A549 (cell line): Measurements from ENCODE around the gene FUT8. TPM values are rescaled to one million over a fixed set of nuclear protein-coding genes. Genes with fewer than 3 reads are reported as not detected.
A peak's percentile ranks its signal among the peaks of the same experiment; 100 is the strongest.

Experiments
- ATAC-seq, 2 experiments: fragments of 200-7000 bp in 1 of 2; fragments of >200 bp in 1 of 2; cut with Nextera tagmentation in 1 of 2; cut with Tn5 transposase in 1 of 2; 3 replicates each; pipeline versions ENCODE4 v1.8.0 to v1.9.1; 2018 to 2020; ENCODE audit warnings: mild to moderate bottlenecking in 1 of 2, moderate library complexity in 1 of 2
- CTCF ChIA-PET: fragments of 300-600 bp; sonication (Branson Sonifier 250); formaldehyde crosslinking; extraction: SDS; loops from one replicate; lab custom pipeline; 2021; ENCODE audit warnings: antibody characterized with exemption, inconsistent platforms; lab: Yijun Ruan, JAX
- POLR2A ChIA-PET: fragments of 350-600 bp; formaldehyde crosslinking; extraction: SDS; loops from one replicate; lab custom pipeline; 2021; ENCODE audit warnings: antibody characterized with exemption, inconsistent platforms; lab: Yijun Ruan, JAX
- DNase-seq, 2 experiments: peaks; one replicate each; pipeline versions ENCODE4 v3.0.0 to v3.0.0-alpha.2; 2011 to 2016; ENCODE audit warnings: low read depth in 1 of 2, low spot score in 1 of 2
- FAIRE-seq: peaks from 2 replicates; lab custom pipeline; 2011; peaks lifted over from hg19 to GRCh38; lab: Jason Lieb, UNC
- H3K27ac ChIP-seq, 2 experiments: fragments of >200 bp; sonication (Bioruptor Twin); formaldehyde crosslinking; 3 replicates each; pipeline ENCODE4 v1.5.1; 2016 to 2017
- H3K4me1 ChIP-seq: fragments of >200 bp; sonication (Bioruptor Twin); formaldehyde crosslinking; 3 replicates; pipeline ENCODE4 v1.6.1; 2016
- H3K4me2 ChIP-seq: fragments of >200 bp; sonication (Bioruptor Twin); formaldehyde crosslinking; 3 replicates; pipeline ENCODE4 v1.6.1; 2016
- H3K4me3 ChIP-seq: fragments of >200 bp; sonication (Bioruptor Twin); formaldehyde crosslinking; 3 replicates; pipeline ENCODE4 v1.5.1; 2016
- H3K9me3 ChIP-seq: fragments of >200 bp; sonication (Bioruptor Twin); formaldehyde crosslinking; 3 replicates; pipeline ENCODE4 v1.6.1; 2016
- CHD2 ChIP-seq: fragments of 150-350 bp; IDR thresholded peaks from 2 replicates; pipeline ENCODE4 v1.6.1; 2014; ENCODE audit warnings: low read length; ENCODE audit not compliant: partially characterized antibody
- E2F6 ChIP-seq: IDR thresholded peaks from 2 replicates; pipeline ENCODE4 v1.6.1; 2012; ENCODE audit warnings: low read depth, borderline replicate concordance
- EHF ChIP-seq: fragments of 250-450 bp; sonication (Bioruptor Pico); IDR thresholded peaks from 2 replicates; pipeline ENCODE4 v1.5.0; 2020; ENCODE audit warnings: mild to moderate bottlenecking
- ELK1 ChIP-seq: fragments of 150-350 bp; IDR thresholded peaks from 2 replicates; pipeline ENCODE4 v1.6.1; 2014; ENCODE audit warnings: low read depth, mild to moderate bottlenecking, low read length
- FOSB ChIP-seq: fragments of 250-450 bp; sonication (Bioruptor Pico); IDR thresholded peaks from 2 replicates; pipeline ENCODE4 v1.5.0; 2020; ENCODE audit warnings: mild to moderate bottlenecking, moderate library complexity
- FOSL2 ChIP-seq, 2 experiments: fragments of 450-650 bp in 1 of 2; fragments of >200 bp in 1 of 2; sonication (Bioruptor Twin) in 1 of 2; formaldehyde crosslinking; IDR thresholded peaks; 2 replicates each; pipeline versions ENCODE4 v1.5.0 to v1.6.1; 2016 to 2020; ENCODE audit warnings: mild to moderate bottlenecking in 1 of 2, moderate library complexity in 1 of 2
- FOXS1 ChIP-seq: fragments of 250-450 bp; sonication (Bioruptor Pico); IDR thresholded peaks from 2 replicates; pipeline ENCODE4 v1.5.0; 2020; ENCODE audit warnings: mild to moderate bottlenecking, moderate library complexity
- HEYL ChIP-seq: fragments of 250-450 bp; sonication (Bioruptor Pico); IDR thresholded peaks from 2 replicates; pipeline ENCODE4 v1.8.0; 2021; ENCODE audit warnings: mild to moderate bottlenecking, moderate library complexity
- HMGXB4 ChIP-seq: fragments of 250-450 bp; sonication (Bioruptor Pico); IDR thresholded peaks from 2 replicates; pipeline ENCODE4 v1.5.0; 2021; ENCODE audit warnings: mild to moderate bottlenecking, moderate library complexity, borderline replicate concordance
- HOXB13 ChIP-seq: fragments of 250-450 bp; sonication (Bioruptor Pico); IDR thresholded peaks from 2 replicates; pipeline ENCODE4 v1.5.0; 2020; ENCODE audit warnings: low read depth, mild to moderate bottlenecking, moderate library complexity
- JUN ChIP-seq, 2 experiments: fragments of >200 bp; sonication (Bioruptor Twin); formaldehyde crosslinking; IDR thresholded peaks; 2 replicates in 1 of 2; 3 replicates in 1 of 2; pipeline ENCODE4 v1.6.1; 2016 to 2017
- KDM1A ChIP-seq: fragments of 200-600 bp; sonication (generic); IDR thresholded peaks from 2 replicates; pipeline ENCODE4 v1.6.1; 2016; ENCODE audit warnings: low read depth, mild to moderate bottlenecking
- KDM5A ChIP-seq: fragments of 200-600 bp; sonication (generic); IDR thresholded peaks from 2 replicates; pipeline ENCODE4 v1.6.1; 2016; ENCODE audit warnings: antibody characterized with exemption, mild to moderate bottlenecking
- MAFK ChIP-seq: fragments of 450-650 bp; IDR thresholded peaks from 2 replicates; pipeline ENCODE4 v1.6.1; 2014; ENCODE audit not compliant: partially characterized antibody
- MAZ ChIP-seq: fragments of 150-350 bp; IDR thresholded peaks from 2 replicates; pipeline ENCODE4 v1.6.1; 2014; ENCODE audit warnings: antibody characterized with exemption, low read depth, low read length, borderline replicate concordance
- NFE2L2 ChIP-seq: fragments of 150-350 bp; conservative IDR thresholded peaks from 2 replicates; pipeline ENCODE4 v1.6.1; 2014; ENCODE audit warnings: low read length
- PBX3 ChIP-seq: IDR thresholded peaks from 2 replicates; pipeline ENCODE4 v1.6.1; 2012
- POLR2AphosphoS2 ChIP-seq: conservative IDR thresholded peaks from 2 replicates; pipeline ENCODE4 v1.6.1; 2012; ENCODE audit warnings: low read length, improper control_type of control experiment, inconsistent platforms
- RARB ChIP-seq: fragments of 250-450 bp; sonication (Bioruptor Pico); IDR thresholded peaks from 2 replicates; pipeline ENCODE4 v1.8.0; 2021; ENCODE audit warnings: mild to moderate bottlenecking, moderate library complexity
- RCOR1 ChIP-seq: fragments of 150-350 bp; IDR thresholded peaks from 2 replicates; pipeline ENCODE4 v1.6.1; 2014; ENCODE audit warnings: antibody characterized with exemption, low read length, low read depth
- SMC3 ChIP-seq: fragments of >200 bp; sonication (Bioruptor Twin); formaldehyde crosslinking; IDR thresholded peaks from 3 replicates; pipeline ENCODE4 v1.6.1; 2018; ENCODE audit warnings: inconsistent platforms
- TP53 ChIP-seq: fragments of 250-450 bp; sonication (Bioruptor Pico); IDR thresholded peaks from 2 replicates; pipeline ENCODE4 v1.5.0; 2021; ENCODE audit warnings: mild to moderate bottlenecking, moderate library complexity
- USF2 ChIP-seq: fragments of 450-650 bp; IDR thresholded peaks from 2 replicates; pipeline ENCODE4 v1.6.1; 2014; ENCODE audit warnings: antibody characterized with exemption
- ZC3H11A ChIP-seq: fragments of 450-650 bp; IDR thresholded peaks from 2 replicates; pipeline ENCODE4 v1.6.1; 2014; ENCODE audit warnings: antibody characterized with exemption, mild to moderate bottlenecking
- ZFP36 ChIP-seq: fragments of 450-650 bp; IDR thresholded peaks from 2 replicates; pipeline ENCODE4 v1.6.1; 2014; ENCODE audit warnings: borderline replicate concordance; ENCODE audit not compliant: partially characterized antibody
- ZNF302 ChIP-seq: fragments of 250-450 bp; sonication (Bioruptor Pico); IDR thresholded peaks from 2 replicates; pipeline ENCODE4 v1.9.0; 2021; ENCODE audit warnings: inconsistent platforms, mild to moderate bottlenecking, moderate library complexity
- WGBS: methylation state at CpG from one replicate; pipeline ENCODE4 v1.1.6; 2017; ENCODE audit errors: missing lambda C conversion rate; 5-methylcytosine and 5-hydroxymethylcytosine counted together
- polyA plus RNA-seq, 4 experiments: library from polyadenylated mRNA; depleted of rRNA in 3 of 4; stranded (reverse); fragments of >200 nt; fragmentation: RNase III in 1 of 4; extraction: RNeasy Plus Mini Kit Qiagen cat#74134 plus additional on column Dnase treatment in 1 of 4; gene quantifications; 2 replicates in 3 of 4; 3 replicates in 1 of 4; pipeline ENCODE4 v1.2.3, GENCODE V29; 2011 to 2017

FUT8 gene
- polyA plus RNA-seq, 2 of the 4 experiments (the other 2 are of a cell fraction), result 20.3 to 22.9 TPM

GRCh38 chr14:65772921-65773574, 360.5 kb downstream of the FUT8 start:
- no peaks in the 10 kb centered on the region for H3K4me1 ChIP-seq
- ATAC-seq, result no peak
- no peak overlapping the region for H3K4me3 ChIP-seq
- ChIA-PET CTCF (no interaction called here), POLR2A (no interaction called here)
- no peak overlapping the region for H3K27ac ChIP-seq
- H3K4me2 ChIP-seq, result no peak overlapping the region
- H3K9me3 ChIP-seq, result no peaks in the 10 kb centered on the region; the same call in 2 of the 3 replicates
- TF ChIP-seq TP53 (CRISPR knock-in tag) (no peak), JUN (IDR thresholded peaks at IDR 0.05) (no peak), FOSB (CRISPR knock-in tag) (no peak)
- FAIRE-seq, result no peak
- WGBS, result 59% methylated on average over 4 of the region's 4 CpGs
- DNase-seq, result no peak

- Histone ChIP-seq H3K4me3 (no peak overlapping the region), H3K4me2 (no peak overlapping the region), H3K9me3 (no peaks in the 10 kb centered on the region), H3K27ac (no peak overlapping the region), H3K4me1 (no peaks in the 10 kb centered on the region)
- TF ChIP-seq JUN (IDR thresholded peaks at IDR 0.05), result no peak
- TF ChIP-seq ZC3H11A, result no peak
- no peak for TF ChIP-seq KDM5A
- no peak for TF ChIP-seq USF2
- TF ChIP-seq RARB, result no peak
- TF ChIP-seq KDM1A, result no peak
- no peak for ATAC-seq
- CTCF ChIA-PET, result no interaction called here
- FAIRE-seq, result no peak
- 75% methylated on average over 1 of the region's 1 CpG for WGBS
- no peak for DNase-seq
- POLR2A ChIA-PET, result no interaction called here
Observed at GRCh38 chr14:65774041-65774440, 361.5 kb downstream of the FUT8 start.

GRCh38 chr14:65776193-65776852, 363.8 kb downstream of the FUT8 start:
- 52% methylated on average over 4 of the region's 4 CpGs for WGBS
- POLR2A ChIA-PET, result no interaction called here

More at GRCh38 chr14:65776193-65776852, 363.8 kb downstream of the FUT8 start:
- CTCF ChIA-PET, result interaction anchor here (0.5 kb wide), 1 partner anchor 754 kb away, joined by 3 read pairs; no protein-coding TSS in a partner anchor
- DNase-seq, result no peak
- H3K4me1 ChIP-seq, result no peaks in the 10 kb centered on the region
- ATAC-seq, result no peak
- FAIRE-seq, result no peak
- no peaks in the 10 kb centered on the region for H3K9me3 ChIP-seq
- H3K4me3 ChIP-seq, result no peak overlapping the region
- no peak overlapping the region for H3K27ac ChIP-seq
- TF ChIP-seq CHD2, result no peak
- TF ChIP-seq ELK1, result no peak
- TF ChIP-seq EHF, result no peak
- TF ChIP-seq ZNF302 (CRISPR knock-in tag), result no peak
- TF ChIP-seq RCOR1, result no peak
- no peak for TF ChIP-seq SMC3
- no peak for TF ChIP-seq HMGXB4 (CRISPR knock-in tag)
- no peak for TF ChIP-seq HOXB13 (CRISPR knock-in tag)
- no peak for TF ChIP-seq MAFK
- no peak for TF ChIP-seq MAZ
- no peak for TF ChIP-seq FOXS1 (CRISPR knock-in tag)
- TF ChIP-seq ZFP36, result no peak
- TF ChIP-seq HEYL (CRISPR knock-in tag), result no peak
- TF ChIP-seq ZC3H11A, result no peak
- TF ChIP-seq FOSL2 (IDR thresholded peaks at IDR 0.05), result no peak
- no peak for TF ChIP-seq FOSL2 (CRISPR knock-in tag; IDR thresholded peaks at IDR 0.05)
- TF ChIP-seq POLR2AphosphoS2, result no peak
- TF ChIP-seq E2F6, result no peak
- no peak for TF ChIP-seq PBX3
- TF ChIP-seq NFE2L2, result no peak
- H3K4me2 ChIP-seq, result peak overlapping the region; percentile 7; the same call in 1 of the 3 replicates
